SJCRH30 (cell line): ENCODE data around the gene RSPRY1. TPM values are rescaled to one million over a fixed set of nuclear protein-coding genes. Genes with fewer than 3 reads are reported as not detected.

Experiments
- DNase-seq, 2 experiments: peaks; one replicate each; pipeline ENCODE4 v3.0.0-alpha.2; 2015 to 2020
- H3K27ac ChIP-seq: fragments of 250-450 bp; sonication (Bioruptor Pico); 2 replicates; pipeline ENCODE4 v1.5.1; 2020; ENCODE audit warnings: mild to moderate bottlenecking, moderate library complexity
- H3K27me3 ChIP-seq: fragments of 250-450 bp; sonication (Bioruptor Pico); 2 replicates; pipeline ENCODE4 v1.5.1; 2020; ENCODE audit warnings: mild to moderate bottlenecking, moderate library complexity
- H3K36me3 ChIP-seq: fragments of 250-450 bp; sonication (Bioruptor Pico); 2 replicates; pipeline ENCODE4 v1.5.1; 2020; ENCODE audit warnings: mild to moderate bottlenecking, moderate library complexity
- H3K4me1 ChIP-seq: fragments of 250-450 bp; sonication (Bioruptor Pico); 2 replicates; pipeline ENCODE4 v1.5.1; 2020; ENCODE audit warnings: mild to moderate bottlenecking, moderate library complexity
- H3K4me3 ChIP-seq: fragments of 250-450 bp; sonication (Bioruptor Pico); 2 replicates; pipeline ENCODE4 v1.5.1; 2020; ENCODE audit warnings: mild to moderate bottlenecking, moderate library complexity
- H3K9me3 ChIP-seq: fragments of 250-450 bp; sonication (Bioruptor Pico); replicated peaks from 2 replicates; pipeline ENCODE4 v1.5.1; 2020; ENCODE audit warnings: mild to moderate bottlenecking, moderate library complexity
- total RNA-seq: library from RNA; depleted of rRNA; stranded (reverse); fragments of >200 nt; shearing (Covaris generic); gene quantifications from 2 replicates; pipeline ENCODE4 v1.2.3, GENCODE V29; 2014

Gene RSPRY1
- total RNA-seq, 1 experiment from 2014 or later = 49.9 TPM

GRCh38 chr16:57166451-57166850 lies 19.7 kb upstream of the RSPRY1 start:
- no peak overlapping the region for H3K27ac ChIP-seq
- no peak overlapping the region for H3K4me3 ChIP-seq
- no peaks in the 10 kb centered on the region for H3K9me3 ChIP-seq
- peaks cover 56% of the 10 kb centered on the region for H3K36me3 ChIP-seq
- no peaks in the 10 kb centered on the region for H3K27me3 ChIP-seq
- no peak for DNase-seq
- H3K4me1 ChIP-seq = peaks cover 12% of the 10 kb centered on the region

DNA sequence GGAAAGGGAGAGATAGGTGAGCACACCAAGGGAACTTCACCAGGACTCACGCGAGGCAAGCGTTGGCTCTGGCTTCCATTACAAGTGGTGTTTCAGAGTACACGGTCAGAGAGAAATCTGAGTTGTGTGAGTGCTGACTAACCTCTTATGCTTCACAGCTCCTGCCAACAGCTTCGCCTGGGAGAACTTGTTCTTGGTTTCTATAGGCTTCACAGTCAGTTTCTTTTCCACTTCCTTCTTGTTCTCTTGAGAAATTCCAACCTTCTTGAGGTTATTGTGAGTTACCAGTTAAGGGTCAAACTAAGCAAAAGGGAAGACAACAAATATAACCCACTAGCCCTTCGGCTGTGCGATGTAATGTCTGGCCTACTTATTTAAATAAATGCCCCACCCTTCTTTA lies 19.2 kb upstream of the RSPRY1 start:
- H3K27ac ChIP-seq = no peak overlapping the region
- H3K9me3 ChIP-seq = no peaks in the 10 kb centered on the region
- H3K4me3 ChIP-seq = no peak overlapping the region
- peaks cover 57% of the 10 kb centered on the region for H3K36me3 ChIP-seq
- DNase-seq = no peak
- H3K27me3 ChIP-seq = no peaks in the 10 kb centered on the region
- H3K4me1 ChIP-seq = peaks cover 12% of the 10 kb centered on the region

- Histone ChIP-seq H3K27ac (no peak overlapping the region), H3K4me3 (no peak overlapping the region), H3K4me1 (peaks cover 12% of the 10 kb centered on the region), H3K27me3 (no peaks in the 10 kb centered on the region), H3K36me3 (peaks cover 57% of the 10 kb centered on the region), H3K9me3 (no peaks in the 10 kb centered on the region)
- no peak for DNase-seq
These were observed 18.6 kb upstream of the RSPRY1 start for GRCh38 chr16:57167538-57167937.

- H3K4me3 ChIP-seq = no peak overlapping the region
- no peak overlapping the region for H3K27ac ChIP-seq
- H3K27me3 ChIP-seq = no peaks in the 10 kb centered on the region
- H3K9me3 ChIP-seq = no peaks in the 10 kb centered on the region
- peaks cover 12% of the 10 kb centered on the region for H3K4me1 ChIP-seq
- H3K36me3 ChIP-seq = peaks cover 61% of the 10 kb centered on the region
- DNase-seq = peak in 1 of 2 experiments; percentile 61
These were observed 18.2 kb upstream of the RSPRY1 start for GRCh38 chr16:57167953-57168352.

DNA sequence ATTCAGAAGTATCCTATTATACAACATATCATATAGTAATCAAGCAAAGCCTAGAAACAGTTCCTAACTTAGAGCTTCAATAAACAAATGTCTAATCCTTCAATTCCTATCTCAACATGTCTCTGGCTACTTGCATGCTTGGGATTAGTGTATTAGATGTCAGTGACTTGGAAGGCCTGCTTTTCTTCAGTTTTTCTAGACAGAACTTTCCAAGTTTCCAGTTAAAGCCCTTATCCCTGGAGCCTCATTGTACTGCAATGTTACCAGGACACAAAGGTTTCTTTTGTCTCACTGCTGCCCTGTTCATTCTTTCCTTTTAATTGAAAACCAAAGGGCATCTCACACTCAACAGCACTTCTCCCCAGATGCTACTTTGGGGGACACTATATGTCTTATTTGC lies 16.8 kb upstream of the RSPRY1 start:
- Histone ChIP-seq H3K4me3 (no peak overlapping the region), H3K27ac (no peak overlapping the region), H3K27me3 (no peaks in the 10 kb centered on the region), H3K4me1 (peaks cover 9% of the 10 kb centered on the region; the same call in 1 of the 2 replicates), H3K36me3 (peaks cover 51% of the 10 kb centered on the region), H3K9me3 (no peaks in the 10 kb centered on the region)
- DNase-seq = peak in 1 of 2 experiments; percentile 38

GRCh38 chr16:57172721-57173290 lies 13.3 kb upstream of the RSPRY1 start:
- Histone ChIP-seq H3K4me3 (no peak overlapping the region), H3K36me3 (peaks cover 30% of the 10 kb centered on the region), H3K27ac (no peak overlapping the region), H3K9me3 (no peaks in the 10 kb centered on the region), H3K27me3 (no peaks in the 10 kb centered on the region), H3K4me1 (peaks cover 9% of the 10 kb centered on the region; the same call in 1 of the 2 replicates)
- DNase-seq = no peak

DNA sequence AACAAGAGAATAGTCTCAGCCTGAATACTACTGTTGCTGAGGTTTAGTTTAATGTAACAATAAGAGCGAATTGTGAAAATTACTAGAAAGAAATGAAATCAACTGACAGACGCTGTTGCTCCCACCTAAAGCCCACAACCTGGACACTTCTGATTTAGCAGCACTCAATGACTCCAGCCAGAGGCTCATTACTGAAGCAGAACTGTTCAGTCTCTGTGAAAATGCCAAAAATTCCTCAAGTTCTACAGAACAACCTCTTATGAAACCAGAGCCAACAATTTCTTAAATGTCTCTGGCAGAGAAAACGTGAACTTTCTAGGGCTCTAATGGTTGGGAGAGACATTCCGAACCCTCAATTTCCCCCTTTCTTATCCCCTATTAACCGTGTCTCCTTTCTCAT lies 10.2 kb upstream of the RSPRY1 start:
- Histone ChIP-seq H3K4me1 (peaks cover 7% of the 10 kb centered on the region), H3K4me3 (no peak overlapping the region), H3K27me3 (no peaks in the 10 kb centered on the region), H3K36me3 (peaks cover 22% of the 10 kb centered on the region), H3K27ac (no peak overlapping the region), H3K9me3 (no peaks in the 10 kb centered on the region)
- no peak for DNase-seq

DNA sequence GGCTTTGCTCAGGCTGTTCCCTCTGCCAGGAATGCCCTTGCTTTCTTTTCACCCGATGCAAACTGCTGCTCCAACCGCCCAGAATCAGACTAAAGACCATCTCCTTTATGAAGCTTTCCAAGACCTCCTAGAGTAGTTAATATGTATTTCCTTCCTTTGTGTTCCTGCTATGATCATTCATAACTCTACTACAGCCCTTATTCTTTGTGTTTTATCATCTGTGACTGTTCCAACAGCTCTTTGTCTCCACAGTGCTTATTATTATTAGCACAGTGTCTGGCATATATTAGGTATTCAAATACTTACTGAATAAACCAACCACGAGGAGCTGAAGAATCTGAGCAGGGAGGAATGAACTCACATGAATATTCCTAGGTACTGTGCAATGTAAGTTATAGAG lies 7.9 kb upstream of the RSPRY1 start:
- Histone ChIP-seq H3K36me3 (peaks cover 4% of the 10 kb centered on the region; the same call in 1 of the 2 replicates), H3K9me3 (no peaks in the 10 kb centered on the region), H3K27ac (no peak overlapping the region), H3K4me3 (no peak overlapping the region), H3K27me3 (no peaks in the 10 kb centered on the region), H3K4me1 (peaks cover 7% of the 10 kb centered on the region)
- no peak for DNase-seq

GRCh38 chr16:57178793-57179212 lies 7.3 kb upstream of the RSPRY1 start:
- Histone ChIP-seq H3K4me1 (peaks cover 7% of the 10 kb centered on the region), H3K4me3 (no peak overlapping the region), H3K9me3 (no peaks in the 10 kb centered on the region), H3K27me3 (no peaks in the 10 kb centered on the region), H3K36me3 (peaks cover 4% of the 10 kb centered on the region; the same call in 1 of the 2 replicates), H3K27ac (no peak overlapping the region)
- DNase-seq = no peak

- DNase-seq = no peak
- H3K9me3 ChIP-seq = no peaks in the 10 kb centered on the region
- no peak overlapping the region for H3K27ac ChIP-seq
- H3K36me3 ChIP-seq = peaks cover 4% of the 10 kb centered on the region; the same call in 1 of the 2 replicates
- H3K27me3 ChIP-seq = no peaks in the 10 kb centered on the region
- H3K4me3 ChIP-seq = no peak overlapping the region
- H3K4me1 ChIP-seq = peaks cover 8% of the 10 kb centered on the region
These were observed 6.8 kb upstream of the RSPRY1 start for GRCh38 chr16:57179215-57179828.

GRCh38 chr16:57184113-57184512 lies 2.0 kb upstream of the RSPRY1 start:
- peaks cover 17% of the 10 kb centered on the region for H3K4me1 ChIP-seq
- H3K36me3 ChIP-seq = no peaks in the 10 kb centered on the region
- no peaks in the 10 kb centered on the region for H3K27me3 ChIP-seq
- no peaks in the 10 kb centered on the region for H3K9me3 ChIP-seq
- no peak overlapping the region for H3K27ac ChIP-seq
- no peak overlapping the region for H3K4me3 ChIP-seq
- DNase-seq = no peak

- H3K27me3 ChIP-seq = no peaks in the 10 kb centered on the region
- peak overlapping the region; percentile 78 for H3K4me3 ChIP-seq
- DNase-seq = no peak
- peak overlapping the region; percentile 81 for H3K27ac ChIP-seq
- peaks cover 13% of the 10 kb centered on the region for H3K4me1 ChIP-seq
- no peaks in the 10 kb centered on the region for H3K9me3 ChIP-seq
- no peaks in the 10 kb centered on the region for H3K36me3 ChIP-seq
These were observed 1.2 kb upstream of the RSPRY1 start for GRCh38 chr16:57184887-57185445.

GRCh38 chr16:57185446-57185944 lies 634 bp upstream of the RSPRY1 start:
- H3K4me1 ChIP-seq = peaks cover 13% of the 10 kb centered on the region

GRCh38 chr16:57186872-57187854 lies 1.0 kb downstream of the RSPRY1 start:
- Histone ChIP-seq H3K27ac (peak overlapping the region; percentile 52), H3K36me3 (no peaks in the 10 kb centered on the region), H3K4me3 (peak overlapping the region; percentile 78), H3K9me3 (no peaks in the 10 kb centered on the region), H3K27me3 (no peaks in the 10 kb centered on the region), H3K4me1 (peaks cover 26% of the 10 kb centered on the region)
- peak; percentile 28 to 55 for DNase-seq

More at GRCh38 chr16:57185446-57185944, 634 bp upstream of the RSPRY1 start:
- peak overlapping the region; percentile 81 for H3K27ac ChIP-seq
- H3K36me3 ChIP-seq = no peaks in the 10 kb centered on the region
- no peaks in the 10 kb centered on the region for H3K9me3 ChIP-seq
- H3K4me3 ChIP-seq = peak overlapping the region; percentile 78
- H3K27me3 ChIP-seq = no peaks in the 10 kb centered on the region
- peak; percentile 49 to 64 for DNase-seq
